Activated CD8-positive, alpha-beta memory T cell treated with anti-CD3 and anti-CD28 coated beads, Interleukin-2, amount 50 U/mL, for 1 hour (primary cell): ENCODE results near the gene PLEKHG1.

Source experiments
- DNase-seq: peaks from one replicate; pipeline ENCODE4 v3.0.0-alpha.2; 2020; ENCODE audit errors: extremely low read depth

Gene PLEKHG1

DNA sequence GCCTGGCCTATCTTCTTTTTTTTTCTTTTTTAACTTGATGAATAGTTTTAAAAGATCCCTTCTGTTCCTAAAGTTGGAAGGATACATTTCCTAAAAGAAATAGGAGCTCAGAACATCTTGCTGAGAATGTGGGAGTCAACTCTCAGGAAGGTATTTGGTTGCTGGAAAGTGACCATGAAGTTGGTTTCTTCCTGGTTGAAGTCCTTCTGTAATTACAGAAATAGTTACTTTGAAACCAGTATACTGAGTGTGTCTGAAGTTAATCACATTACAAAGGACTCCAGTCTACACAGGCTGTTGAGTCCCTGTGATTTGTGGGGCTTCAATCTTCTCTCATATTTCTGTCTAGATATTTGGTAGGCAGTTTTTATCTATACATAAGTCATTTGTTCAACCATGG, 9.8 kb upstream of the PLEKHG1 start:
- DNase-seq, result no peak

DNA sequence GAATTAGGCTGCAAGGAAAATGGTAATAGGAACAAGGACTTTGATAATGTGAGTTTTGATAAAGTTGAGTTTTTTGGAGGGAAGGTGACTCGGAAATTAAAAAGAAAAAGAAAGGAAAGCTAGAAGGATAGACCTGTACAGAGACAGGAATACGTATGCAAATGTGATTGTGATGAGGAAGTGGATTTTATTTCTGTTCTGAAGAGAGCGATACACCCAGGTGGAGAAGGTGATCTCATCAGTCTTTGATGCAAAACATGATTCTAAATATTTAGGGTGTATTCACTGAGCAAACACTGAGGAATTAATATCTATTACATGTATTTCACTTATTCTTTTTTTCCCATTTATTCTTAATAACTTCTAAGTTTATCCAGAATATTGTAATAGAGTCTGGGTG, 9.2 kb upstream of the PLEKHG1 start:
- DNase-seq, result no peak

DNA sequence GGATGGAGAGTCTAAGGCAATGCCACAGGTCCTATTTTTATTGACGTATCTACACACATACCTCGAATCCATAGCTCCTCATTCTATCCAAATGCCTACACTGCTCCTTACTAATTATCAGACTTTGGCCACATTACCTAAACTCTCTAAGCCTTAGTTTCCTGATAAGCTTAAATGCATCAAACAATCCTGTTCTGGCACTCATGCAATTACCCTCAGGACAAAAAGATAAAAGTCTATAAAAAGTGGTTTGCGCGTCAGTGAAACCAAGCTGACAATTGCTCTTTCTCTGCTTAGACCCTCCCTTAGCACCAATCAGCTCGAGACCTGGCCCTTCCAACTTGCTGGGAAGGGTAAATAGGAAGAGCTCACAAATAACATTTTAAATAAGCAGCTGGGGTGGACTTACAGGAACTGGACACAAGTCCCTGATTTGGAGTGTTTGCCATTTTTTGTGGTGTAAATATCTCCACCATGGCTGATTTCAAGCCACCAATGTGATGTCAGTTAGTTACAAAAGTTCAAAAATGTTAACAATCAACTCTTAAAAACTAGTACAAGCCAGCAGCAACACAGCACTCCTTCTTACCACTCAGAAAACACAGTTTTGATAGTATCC, 7.2 kb upstream of the PLEKHG1 start:
- DNase-seq, result no peak

DNA sequence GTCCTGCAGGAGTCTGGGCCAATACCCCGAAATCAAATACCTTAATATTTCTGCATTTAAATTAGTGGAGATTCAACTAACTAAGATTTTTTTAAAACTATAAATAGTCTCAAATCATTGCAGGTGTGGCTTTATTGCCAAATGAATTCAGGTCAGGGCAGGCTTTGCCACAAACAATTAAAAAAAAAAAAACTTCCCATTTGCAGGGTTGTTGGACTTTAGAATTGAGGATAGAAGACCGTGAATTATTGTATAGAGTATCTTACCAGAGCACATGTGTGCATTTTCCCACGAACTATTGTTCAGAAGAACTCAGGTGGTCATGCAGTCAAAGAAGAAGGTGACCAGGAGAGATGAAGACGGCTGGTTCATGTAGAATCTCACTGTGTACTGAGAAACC, 6.6 kb upstream of the PLEKHG1 start:
- no peak for DNase-seq

DNA sequence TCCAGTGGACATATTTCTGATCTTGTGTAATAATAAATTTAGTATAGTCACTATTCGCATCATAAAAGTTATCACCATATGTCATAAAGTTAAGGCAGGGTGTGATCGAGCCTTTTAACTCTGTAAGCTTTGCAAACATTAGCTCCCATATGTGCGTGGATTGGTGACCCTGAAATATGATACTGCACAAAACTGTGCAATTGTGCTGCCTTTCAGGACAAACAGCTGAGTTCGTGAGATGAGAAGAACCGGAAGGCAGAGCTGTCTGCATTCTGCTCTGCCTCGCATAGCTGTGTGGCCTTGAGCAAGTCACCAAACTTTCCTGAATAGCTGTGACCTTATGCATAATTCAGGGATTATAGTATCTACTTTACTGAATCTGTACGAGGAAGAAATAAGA, 3.2 kb upstream of the PLEKHG1 start:
- no peak for DNase-seq

DNA sequence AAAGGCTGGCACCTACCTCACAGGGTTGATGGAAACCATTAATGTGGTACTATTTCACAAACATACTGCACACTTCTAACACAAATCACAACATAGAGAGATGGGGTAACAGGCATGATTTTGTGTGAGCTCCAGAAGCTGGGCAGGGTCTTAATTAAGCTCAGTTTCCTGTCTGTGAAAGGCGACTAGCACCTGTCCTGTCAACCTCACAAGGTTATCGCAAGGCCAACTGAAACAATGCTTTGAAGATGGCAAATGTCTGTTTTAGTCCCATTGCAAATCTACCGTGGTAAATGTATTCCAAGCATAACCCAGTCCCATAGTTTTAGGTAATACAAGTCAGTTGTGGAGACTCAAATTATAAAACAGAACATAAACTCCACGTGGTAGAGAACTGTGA, 1.3 kb upstream of the PLEKHG1 start:
- DNase-seq, result no peak

DNA sequence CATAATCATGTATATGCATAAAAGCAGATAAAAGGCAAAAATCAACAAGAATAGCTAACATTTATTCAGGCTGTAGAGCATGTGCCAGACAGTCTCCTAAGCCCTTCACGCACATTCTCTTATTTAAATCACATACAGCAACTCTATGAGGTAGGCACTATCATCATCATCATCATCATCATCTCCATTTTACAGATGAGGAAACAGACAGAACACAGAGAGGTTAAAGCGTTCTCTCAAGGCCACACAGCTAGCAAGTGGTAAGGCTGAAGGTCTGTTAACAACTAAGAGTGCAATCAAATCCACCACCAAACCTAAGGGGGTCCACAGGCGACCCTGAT, 857 bp upstream of the PLEKHG1 start:
- no peak for DNase-seq

DNA sequence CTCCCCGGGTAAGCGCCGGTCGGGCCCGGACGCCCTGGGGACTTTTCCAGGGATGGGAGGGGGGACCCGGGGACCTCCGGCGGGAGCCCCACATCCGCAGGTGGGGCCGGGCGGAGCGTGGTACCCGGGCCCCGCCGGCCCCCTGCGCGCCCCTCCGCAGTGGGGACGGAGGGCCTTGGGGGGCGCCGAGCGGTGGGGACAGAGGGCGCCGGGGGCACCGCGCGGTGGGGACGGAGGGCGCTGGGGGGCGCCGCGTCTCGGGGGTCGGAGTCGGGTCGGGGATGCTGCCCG, 270 bp downstream of the PLEKHG1 start:
- no peak for DNase-seq

DNA sequence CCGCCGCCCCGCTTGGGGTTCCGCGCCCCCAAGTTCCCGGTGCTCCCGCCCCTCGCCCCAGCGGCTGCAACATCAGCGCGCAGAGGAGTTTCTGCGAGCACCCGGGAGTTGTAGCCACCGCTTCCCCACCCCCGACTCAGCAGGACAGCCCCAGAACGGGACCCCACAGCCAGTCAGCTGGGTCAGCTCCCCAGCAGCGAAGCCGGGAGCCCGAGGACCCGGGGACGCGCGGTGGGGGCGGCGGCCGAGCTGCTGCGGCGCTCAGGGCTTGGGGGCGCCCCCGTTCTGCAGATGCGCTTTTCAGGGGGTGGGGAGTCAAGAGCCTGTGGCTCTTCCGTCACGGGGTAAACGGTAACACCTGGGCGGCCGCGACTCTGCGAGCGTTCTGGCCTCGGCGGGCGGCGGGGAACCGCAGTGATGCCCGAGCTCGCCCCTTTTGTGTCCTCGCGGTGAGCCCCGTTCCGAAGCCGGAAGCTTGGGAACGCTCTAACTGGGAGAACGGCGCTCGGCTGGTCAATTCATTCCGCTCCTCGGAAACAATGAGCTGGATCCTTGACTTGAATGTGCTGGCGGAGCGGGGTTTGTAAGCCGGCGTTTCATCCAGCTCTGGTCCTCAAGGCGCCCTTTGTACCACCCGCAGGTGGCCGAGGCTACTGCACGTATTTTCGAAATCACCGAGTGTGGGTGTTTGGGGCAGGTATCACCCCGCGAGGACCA, 774 bp downstream of the PLEKHG1 start:
- DNase-seq, result peak; percentile 33

DNA sequence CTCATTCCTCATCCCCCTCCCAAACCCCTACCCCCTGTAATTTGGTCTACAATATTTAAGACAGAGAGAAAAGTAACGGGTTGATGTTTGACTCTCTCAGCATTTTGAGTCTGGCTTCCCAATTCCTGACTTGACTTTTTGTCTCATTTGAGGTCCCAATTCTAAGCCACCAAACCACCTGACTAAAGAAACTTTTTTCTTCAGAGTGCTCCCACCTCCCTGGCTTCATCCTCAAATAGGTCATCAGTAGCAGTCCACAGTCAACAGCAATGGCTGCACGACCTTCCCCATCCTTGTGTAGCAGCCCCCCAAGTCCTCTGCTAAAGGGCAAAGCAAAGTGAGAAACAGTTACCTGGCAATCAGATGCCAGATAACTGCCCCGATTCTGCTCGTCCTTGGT, 1.8 kb downstream of the PLEKHG1 start:
- no peak for DNase-seq

DNA sequence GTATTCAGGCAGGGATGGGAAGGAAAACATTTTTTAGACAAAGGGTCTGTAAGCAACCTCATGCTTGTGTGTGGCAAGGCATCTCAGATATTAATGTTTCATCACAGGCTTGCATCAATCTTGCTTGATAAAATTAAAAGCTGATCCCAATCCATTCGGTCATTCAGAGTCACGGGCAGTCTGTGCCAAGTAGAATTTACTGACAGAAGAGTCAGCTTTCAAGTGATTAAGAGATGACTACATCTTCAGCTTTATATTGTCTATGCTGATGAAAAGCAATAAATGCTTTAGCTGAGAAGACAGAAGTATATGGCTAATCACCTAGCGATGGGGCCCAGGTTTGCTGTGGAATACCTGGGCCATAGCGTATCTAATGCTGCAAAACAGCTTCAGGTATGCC, 3.5 kb downstream of the PLEKHG1 start:
- DNase-seq, result no peak

DNA sequence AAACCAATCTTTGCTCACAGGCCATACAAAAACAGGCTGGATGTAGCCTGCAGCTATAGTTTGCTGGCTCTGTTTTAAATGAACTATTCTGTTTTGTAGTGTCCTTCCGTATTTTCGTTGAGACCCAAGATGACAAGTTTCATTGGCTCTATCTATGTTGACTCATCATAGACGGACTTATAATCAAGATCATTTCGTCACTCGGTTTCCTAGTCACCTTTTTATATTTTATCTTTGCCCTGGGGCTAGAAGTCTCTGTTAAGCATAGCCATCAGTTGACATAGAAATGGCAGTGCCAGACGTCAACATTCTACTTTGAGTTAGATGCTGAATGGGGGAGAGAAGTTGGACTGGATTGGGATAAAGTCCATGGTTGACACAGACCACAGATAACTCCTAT, 4.8 kb downstream of the PLEKHG1 start:
- DNase-seq, result no peak

DNA sequence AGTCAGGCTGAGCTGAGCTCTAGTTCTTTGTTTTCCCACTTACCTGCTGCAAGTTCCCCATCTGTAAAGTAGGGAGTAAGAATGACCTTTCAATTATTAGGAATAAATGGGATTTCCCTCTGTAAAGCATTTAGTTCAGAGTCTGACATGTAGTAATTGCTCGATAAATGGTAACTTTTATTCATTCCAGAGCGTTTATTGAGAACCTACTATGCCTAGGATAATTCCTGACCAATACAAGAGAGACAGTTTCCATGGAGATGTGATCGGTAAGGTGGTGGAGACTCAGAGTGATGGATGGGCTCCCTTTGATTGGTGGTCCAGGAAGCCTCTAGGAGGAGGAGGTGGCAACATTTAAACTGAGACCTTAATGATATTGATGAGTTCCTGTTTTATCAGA, 5.6 kb downstream of the PLEKHG1 start:
- no peak for DNase-seq

DNA sequence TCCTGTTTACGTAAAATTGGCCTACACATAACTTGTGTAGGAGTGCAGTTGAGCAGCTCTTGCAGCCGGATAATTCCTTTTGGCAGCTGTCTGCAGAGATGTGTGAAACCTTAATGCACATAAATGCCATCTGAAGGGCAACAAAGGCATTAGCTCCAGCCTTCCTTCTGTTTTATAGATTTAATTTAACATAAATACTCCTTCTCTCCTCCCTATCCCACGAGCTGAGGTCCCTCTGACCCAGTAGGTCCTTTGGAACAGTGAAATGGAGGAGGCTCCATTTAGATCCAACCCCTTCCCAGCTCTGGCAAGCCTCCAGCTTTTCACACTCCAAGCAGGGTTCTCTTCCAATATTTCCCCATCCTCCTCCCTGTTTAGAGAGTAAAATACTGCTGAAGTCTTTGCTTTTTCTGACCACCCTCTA, 6.5 kb downstream of the PLEKHG1 start:
- DNase-seq, result no peak

DNA sequence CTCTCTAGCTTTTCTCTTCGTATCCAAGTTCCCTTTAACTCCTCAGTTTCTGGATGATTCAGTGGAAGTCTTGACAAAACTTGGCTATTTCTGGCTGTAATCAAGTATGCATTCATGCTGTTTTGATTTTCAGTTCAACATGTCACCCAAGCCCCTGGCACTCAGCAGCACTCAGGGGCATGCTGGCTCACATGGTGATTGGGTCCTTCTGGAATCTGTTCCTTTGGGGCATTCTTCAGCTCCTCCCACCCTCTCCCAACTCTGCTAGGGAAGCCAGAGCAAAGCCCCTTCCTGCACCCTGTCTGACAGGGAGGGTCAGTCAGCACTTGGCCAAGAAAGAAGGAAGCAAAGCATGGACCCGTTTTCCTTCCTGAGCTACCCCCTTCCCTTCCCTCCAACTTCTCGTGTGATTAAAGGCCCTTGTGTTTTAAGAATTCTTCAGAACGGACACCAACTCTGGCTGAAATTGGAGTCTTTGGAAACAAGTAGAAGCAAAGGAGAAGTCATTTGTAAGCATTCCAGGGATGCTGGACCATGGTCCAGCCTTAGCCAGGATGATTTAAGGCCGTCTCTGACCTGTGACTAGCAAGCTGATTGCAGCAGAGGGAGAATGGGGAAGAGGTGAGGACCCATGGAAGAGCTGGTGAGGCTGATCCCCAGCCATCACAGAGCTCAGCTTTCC, 7.1 kb downstream of the PLEKHG1 start:
- DNase-seq, result no peak

DNA sequence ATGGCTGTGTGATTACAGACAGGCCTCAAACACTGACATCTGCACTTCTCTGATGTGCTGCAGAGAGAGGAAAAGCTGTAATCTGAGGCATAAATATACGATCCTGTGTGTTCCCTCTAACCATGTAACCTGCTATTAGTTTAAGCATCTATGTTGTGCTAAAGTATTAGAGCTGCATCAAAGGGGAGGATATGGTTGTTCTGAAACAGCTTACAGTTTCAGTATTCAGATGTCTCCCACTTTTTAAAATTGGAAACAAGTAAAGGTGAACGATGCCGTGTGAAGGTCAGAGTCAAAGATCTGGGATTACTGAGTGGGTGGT, 7.6 kb downstream of the PLEKHG1 start:
- DNase-seq, result no peak

DNA sequence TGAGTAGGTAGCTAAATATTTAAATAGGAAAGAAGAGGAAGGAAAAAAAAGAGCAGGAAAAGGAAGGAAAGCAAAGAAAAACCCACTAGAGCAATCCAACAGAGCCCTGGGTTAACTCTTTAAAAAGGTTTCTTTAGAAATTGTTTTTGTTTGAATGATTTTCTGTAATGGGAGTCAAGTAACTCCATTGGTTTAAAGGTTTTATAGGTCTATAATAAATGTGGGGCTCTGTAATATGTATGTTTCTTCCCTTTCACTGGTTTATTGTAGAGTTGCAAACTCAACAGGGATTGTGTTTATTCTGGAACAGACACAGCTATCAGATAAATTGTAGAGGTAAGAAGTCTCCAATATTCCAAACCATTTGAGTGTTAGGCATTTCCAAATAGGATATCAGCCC, 10.9 kb downstream of the PLEKHG1 start:
- no peak for DNase-seq

DNA sequence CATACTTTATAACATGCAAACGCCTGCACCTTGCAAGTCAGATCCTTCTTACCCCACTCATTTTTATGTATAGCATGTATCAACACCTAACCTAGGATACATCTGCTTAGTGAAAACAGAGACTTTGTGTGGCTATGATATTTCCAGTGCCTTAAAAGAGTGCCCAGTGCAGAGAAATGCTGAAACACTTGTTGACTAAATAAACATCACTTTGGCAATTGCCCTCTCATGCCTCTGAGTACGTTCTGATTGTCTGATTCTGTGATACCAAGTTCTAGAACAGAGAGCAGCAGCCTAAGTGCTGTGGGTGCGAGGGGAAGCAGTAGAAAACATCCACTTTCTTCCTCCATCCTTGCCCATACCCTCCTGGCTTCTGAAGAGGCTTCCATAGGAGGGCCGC, 13.6 kb downstream of the PLEKHG1 start:
- no peak for DNase-seq

DNA sequence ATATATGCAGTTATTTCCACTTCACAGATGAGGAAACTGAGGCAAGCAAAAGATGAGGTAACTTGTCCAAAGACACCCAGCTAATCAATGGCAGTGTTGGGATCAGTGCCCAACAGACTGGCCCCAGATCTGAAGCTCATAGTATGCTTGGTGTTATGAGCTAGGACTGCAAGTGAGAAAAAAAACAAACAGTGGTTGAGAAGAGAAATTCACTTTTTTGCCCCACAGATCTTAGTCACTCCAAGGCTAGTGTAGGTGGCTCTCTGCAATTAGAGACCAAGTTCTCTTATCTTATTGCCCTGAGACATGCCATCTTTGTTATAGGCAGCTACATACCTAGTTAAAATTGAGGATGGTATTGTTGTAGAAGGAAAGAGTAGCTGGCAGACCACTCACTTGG, 16.3 kb downstream of the PLEKHG1 start:
- no peak for DNase-seq

DNA sequence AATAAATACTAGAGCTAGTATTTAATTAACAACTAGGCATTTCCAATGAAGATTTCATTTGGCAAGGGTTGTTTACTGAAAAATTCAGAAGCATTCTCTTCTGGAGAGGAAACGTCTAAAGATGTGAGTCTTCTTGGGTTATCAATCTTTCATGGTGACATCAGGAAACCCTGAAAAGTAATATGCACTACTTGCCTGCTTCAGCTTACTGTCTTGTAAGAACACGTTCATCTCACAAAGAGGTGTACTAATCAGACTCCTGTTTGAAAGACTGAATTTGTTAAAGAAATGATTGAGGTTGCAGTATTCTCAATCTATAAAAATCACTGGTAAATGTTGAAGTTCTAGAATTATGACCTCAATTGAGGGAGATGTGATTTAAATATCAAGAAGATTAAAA, 16.9 kb downstream of the PLEKHG1 start:
- DNase-seq, result no peak

DNA sequence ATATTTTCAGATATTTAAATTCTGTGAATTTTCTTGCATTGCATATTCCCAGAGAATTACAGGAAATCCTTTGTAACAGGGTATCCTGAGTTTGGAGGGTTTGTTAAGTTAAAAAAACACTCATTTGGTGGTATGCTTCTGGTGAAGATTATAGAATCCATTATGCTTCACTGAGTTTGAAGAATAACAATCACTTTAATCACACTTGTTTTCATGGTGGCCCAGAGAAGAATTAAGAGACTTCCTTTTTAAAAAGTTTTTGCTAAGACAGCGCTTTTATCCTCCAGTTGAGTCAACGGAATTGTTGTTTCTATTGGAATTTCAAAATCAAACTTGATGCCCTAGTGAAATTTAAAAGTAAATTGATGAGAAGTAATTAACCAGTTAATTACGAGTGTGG, 17.4 kb downstream of the PLEKHG1 start:
- DNase-seq, result no peak

DNA sequence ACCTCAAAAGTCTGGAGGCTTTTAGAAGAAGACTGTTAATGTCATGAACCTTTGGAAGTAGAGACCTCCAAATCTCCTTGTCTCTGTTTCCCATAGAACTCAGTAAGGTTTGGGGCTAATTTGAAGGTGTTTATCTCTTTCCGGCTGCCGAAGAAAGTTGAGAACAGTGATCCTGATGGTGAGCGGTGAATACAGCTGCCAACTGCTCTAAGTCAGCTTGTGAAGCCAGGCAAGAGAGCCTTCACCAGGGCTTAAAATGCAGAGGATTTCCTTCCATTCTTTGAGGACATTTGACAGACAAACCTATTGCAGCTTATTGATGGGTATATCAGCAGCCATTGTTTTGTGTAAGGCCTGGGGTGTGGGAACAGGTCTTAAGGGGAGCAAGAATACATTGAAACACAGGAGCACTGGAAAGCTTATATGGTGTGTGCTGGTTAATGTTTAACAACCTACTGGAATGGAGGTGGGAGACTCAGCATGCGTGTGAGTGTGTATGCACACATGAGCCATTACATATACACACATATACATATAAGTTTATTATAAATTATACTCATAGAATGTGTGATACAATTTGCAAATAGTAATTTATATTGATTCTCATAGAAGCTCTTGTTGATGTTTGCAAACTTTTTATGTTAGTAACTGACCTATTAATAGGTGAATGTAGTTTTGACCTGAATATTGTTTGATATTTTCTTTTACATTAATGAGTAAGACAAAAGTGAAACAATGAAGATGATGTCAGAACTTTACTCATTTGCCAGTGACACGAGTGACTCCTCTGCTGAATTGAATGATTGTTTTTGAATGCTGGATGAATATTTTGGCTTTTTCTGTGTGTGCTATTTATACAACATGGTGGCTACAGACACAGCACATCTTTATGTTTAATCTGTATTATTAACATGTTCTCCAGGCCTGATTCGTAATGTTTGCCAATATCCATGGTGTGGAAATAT, 18.1 kb downstream of the PLEKHG1 start:
- no peak for DNase-seq

DNA sequence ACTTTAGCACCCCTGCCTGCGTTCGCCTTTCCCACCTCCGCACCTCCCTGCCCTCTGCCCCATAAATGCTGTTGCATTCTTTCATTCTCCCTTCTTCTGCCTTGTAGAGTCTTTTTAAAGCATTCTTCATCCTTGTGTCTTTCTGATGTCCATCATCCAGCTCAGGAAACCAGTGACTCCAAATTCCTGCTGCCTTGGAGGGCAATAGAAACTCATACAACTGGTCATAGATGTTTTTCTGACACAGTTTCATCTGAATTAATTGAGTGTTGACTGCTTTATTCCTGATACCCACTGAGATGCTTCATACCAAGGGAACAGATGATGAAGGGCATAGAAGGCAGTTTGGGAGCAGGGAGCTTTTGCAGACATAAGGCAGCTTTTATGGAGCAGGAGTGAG, 19.6 kb downstream of the PLEKHG1 start:
- no peak for DNase-seq
